Measurements from ENCODE around the gene MYT1.

The MYT1 gene

DNA sequence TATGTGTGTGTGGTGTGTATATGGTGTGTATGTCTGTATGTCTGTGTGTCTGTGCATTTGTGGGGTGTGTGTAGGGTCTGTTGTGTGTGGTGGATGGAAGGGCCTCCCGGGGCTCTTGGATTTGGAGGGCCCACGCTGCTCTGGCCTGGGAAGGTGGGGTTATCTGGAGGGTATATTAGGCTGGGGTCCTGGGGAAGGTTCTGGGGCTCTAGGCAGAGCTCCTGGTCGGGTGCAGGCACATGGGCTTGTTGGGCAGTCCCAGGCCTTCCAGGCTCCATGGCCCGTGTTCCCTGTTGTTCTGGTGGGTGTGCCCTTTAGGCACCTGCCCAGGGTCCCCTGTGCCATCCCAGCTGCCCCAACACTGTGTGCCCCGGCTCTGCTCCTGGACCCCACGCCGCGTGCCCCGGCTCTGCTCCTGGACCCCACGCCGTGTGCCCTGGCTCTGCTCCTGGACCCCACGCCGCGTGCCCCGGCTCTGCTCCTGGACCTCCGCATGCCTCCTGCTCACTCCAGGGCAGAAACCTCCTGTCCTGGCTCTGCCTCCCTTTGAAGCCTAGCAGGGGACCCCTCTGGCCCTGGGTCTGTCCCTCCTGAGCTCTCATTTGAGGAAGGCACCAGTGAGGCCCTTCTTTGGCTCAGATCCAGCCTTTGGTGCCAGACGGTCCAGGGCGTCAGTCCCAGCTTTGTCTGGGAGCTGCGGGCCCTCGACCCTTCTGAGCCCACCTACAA lies 10.2 kb upstream of the MYT1 start:
- DNase-seq (ENCODE audit: low read depth in 2 of 2): no peak

DNA sequence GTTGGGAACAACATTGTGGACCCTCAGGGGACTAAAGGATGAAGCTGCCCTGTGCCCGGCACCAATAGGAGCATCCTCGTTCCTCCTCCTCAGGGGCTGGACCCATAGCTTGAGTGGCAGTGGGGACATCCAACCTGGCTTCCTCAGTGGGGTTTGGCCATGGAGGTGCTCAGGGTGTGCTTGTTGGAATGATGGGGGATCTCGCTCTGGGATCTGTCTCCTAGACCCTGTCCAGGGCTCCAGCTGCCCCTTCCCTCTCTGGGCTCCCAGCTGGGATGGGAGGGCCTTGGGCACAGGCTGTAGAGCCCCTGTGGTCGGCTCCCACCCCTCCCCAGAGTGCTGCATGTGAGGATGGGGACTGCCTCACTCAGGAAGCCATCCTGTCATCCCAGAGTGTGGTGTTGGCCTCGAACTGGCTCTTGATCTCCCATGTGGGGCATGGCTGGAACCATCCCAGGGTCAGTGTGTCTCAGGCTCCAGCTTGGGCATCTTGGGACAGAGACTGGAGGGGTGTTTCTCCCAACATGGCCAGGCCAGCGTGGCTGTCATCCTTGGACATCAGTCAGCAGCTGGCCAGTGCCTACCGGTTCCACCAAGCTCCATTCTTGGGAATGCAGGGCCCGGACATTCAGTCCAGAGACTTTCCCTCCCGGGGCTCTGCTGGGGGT lies 9.5 kb upstream of the MYT1 start:
- DNase-seq (ENCODE audit: low read depth in 2 of 2): no peak

DNA sequence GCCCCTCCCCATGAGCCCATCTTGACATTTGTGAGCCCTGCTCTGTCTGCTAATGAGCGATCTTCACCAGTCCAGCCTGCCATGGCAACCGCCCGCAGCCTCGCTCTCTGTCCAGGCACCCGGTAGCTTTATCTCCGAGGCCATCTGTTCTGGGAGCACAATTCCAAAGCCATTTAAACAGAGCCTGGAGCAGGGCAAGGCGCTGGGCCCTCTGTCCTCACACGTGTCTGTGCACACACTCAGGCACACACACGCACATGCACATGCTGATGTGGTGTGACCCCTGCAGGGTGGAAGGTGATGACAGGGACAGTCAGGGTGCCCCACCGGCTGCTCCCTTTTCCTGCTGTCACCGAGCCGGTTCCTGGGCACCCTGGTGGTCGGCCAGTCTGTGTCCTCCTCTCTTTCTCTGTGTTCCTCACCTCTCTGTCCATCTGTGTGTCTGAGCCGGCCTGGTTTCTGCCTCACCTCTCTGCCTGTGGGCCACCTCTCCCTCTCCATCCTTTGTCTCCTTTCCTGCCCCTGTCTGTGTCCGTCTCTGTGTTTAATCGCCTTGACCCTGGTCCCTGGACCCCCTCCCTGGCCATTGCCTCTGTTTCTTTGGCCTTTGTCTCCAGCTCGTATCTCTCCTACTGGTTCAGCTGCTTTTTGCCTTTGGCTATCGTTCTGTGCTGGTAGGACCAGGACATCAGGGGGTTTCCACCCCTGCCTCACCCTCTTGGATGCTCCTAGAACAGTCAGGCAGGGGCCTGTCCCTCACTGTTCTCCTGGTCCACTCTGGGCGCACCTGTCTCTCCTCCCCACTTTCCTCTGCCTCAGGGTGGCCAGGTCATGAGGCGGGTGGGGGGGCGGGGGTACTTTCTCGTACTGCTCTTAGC lies 8.8 kb upstream of the MYT1 start:
- DNase-seq (ENCODE audit: low read depth in 2 of 2): no peak

DNA sequence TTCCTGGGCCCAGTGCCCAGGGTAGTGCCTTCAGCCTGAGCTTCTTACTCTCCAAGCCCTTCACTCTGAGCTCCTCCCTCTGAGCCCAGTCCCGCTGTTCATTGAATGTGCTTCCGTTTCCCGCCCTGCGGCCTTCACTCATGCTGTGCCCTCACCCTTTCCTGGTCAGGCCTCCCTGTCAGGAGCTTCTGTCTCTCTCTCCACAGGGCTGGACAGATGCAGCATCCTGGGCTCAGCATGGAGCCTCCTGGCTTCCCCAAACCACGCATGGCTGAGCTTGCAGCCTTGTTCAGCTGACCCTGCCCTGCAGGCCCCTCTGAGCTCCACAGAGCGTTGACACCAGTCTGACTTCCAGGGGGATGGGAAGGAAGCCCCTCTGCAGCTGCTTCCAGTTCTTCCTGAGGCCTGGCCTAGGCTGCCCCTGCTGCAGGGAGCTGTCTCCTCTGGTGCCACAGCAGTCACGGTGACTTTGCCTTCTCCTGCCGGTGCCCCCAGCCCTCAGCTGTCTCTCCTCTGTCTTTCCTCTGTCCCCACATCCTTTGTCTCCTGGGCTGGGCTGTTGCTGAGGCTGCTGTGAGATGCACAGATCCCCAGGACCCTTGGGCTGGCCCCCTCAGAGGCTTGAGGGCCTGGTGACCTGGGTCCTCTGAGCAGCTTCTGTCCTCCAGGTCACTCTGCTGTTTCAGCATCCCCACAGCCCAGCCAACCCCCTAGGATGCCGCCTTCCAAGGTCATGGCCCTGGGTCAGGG lies 7.9 kb upstream of the MYT1 start:
- no peak for DNase-seq (ENCODE audit: low read depth in 2 of 2)

DNA sequence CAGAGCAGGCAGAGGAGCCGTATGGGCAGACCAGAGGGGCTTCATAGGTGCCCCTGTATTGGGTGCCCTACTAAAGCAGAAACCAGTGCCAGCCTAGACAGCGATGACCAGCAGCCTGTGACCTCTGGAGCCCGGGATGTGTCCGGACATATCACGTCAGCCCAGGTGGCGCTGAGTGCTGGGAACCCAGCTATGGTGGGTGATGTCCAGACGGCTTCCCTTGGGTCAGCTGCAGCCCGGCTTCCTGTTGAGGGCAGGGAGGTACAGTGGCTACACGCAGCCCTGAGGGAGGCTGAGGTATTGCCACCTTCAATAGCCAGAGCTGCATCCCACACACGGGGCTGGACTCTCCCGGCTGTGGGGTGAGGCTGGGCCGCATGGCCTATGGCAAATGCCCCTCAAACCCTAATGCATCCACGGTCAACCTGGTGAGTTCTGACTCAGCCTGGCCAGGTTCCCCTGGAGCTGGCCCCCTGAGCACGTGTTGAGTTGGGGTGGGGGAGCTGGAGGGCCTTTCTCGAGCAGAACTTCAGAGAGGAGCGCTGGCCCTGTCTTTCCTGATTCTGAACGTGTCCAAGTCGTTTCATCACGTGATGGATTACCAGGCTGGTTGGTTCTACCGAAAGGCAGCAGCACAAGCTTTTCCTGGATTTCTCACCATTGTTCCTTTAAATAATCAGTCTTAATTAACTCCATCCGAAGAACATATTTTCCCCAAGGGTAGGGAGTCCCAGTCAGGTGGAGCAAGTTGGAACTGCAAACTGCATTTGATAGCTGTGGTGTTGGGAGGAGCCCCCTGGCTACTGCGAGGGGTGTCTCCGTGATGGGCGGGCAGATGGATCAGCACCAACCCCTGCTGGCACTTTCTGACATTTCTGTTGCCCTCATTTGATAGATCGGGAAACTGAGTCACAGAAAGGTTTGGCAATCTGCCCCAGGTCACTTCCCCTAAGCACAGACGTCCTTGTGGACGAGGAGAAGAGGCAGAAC lies 7.1 kb upstream of the MYT1 start:
- no peak for DNase-seq (ENCODE audit: low read depth in 2 of 2)

DNA sequence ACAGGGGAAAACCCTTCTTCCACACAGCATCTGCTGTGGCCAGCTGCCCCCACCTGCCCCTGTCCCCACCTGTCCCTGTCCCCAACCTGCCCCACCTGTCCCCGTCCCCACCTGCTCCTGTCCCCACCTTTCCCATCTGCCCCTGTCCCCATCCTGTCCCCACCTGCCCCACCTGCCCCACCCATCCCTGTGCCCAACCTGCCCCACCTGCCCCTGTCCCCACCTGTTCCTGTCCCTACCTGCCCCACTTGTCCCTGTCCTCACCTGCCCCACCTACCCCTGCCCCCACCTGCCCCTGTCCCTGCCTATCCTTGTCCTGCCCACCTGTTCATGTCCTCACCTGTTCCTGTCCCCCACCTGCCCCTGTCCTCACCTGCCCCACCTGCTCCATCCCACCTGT lies 6.4 kb upstream of the MYT1 start:
- no peak for DNase-seq (ENCODE audit: low read depth in 2 of 2)

DNA sequence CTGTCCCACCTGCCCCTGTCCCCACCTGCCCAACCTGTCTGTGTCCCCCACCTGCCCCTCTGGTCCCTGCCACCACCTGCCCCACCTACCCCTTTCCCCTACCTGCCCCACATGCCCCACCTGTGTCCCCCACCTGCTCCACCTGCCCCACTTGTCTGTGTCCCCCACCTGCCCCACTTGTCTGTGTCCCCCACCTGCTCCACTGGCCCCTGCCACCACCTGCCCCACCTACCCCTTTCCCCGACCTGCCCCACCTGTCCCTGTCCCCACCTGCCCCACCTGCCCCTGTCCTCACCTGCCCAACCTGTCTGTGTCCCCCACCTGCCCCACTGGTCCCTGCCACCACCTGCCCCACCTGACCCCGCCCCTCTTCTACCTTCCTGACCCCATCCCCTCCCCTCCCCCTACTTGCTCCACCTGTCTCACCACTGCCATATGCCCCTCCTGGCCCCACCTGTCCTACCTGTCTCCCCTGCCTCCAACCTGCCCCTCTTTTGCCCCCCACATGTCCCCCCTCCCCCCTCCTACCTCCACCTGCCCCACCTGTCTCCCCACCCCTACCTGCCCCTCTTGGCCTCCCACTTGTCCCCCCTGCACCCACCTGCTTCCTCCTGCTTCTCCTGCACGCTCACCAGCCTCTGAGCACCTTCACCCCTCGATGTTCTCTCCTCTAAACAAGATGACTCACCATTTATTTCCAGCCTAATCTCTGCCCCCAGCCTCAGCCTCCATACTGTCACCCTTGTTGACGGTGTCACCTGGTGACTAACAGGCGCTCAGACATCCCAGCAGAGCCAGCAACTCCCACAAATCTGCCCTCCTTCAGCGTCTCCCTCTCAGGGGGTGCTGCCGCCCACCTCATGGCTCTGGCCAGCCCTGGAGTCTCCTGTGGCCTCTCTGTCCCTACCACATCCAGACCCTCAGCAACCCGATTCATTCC lies 5.6 kb upstream of the MYT1 start:
- no peak for DNase-seq (ENCODE audit: low read depth in 2 of 2)

DNA sequence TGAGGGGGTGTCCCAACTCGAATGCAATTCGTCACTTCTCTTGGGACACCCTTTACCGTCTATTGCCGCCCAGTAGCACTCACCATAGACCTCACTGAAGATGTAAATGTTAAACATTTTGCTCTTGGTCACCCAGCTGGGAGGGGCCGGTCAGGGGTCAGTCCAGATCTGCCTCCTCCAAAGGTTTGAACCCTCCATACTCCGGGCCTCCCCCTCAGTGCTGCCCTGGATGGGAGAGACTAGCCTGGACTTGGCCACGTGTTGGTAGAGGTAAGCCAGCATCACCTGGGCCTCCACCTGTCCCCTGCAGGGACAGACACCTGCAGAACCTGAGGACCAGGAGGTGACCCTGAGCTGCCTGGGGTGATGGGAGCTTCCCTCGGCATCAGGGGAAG lies 5.0 kb upstream of the MYT1 start:
- DNase-seq (ENCODE audit: low read depth in 2 of 2): no peak

DNA sequence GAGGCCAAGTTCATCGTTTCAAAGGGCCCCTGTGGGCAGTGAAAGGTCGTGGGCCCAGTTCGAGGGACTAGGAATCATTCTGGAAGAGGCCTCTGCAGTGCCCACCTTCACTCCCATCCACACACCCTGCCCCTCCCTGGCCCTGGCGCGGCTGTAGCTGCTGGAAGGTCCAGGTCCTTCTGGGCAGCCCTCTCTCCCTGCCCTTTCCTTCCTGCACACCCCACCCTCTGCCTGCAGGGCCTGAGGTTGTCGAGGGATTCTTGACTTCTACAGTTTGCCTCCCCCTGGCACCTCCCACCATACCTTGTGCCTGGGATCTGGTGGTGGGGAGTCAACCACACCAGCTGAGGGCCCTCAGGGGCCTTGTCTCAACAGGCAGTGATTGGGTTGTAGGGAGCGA lies 4.5 kb upstream of the MYT1 start:
- DNase-seq (ENCODE audit: low read depth in 2 of 2): no peak

DNA sequence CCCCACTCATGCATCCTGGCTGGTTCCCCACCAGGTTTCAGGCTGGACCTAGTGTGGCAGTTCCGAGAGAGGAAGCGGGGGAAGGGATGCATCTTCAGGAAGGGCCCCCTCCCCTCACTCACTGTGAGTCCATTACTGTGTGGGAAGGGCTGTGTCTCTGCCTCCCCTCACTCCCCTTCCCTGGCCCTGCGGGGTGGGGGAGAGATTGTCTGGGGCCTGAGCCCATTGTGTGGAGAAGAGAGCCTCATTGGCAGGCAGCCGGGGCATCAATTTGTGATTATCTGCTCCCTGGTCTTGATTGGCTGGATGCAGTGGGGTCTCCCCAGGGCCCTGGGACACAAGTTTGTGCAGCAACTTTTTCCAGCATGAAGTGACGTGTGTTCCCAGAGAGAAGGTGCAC lies 4.1 kb upstream of the MYT1 start:
- DNase-seq (ENCODE audit: low read depth in 2 of 2): no peak

DNA sequence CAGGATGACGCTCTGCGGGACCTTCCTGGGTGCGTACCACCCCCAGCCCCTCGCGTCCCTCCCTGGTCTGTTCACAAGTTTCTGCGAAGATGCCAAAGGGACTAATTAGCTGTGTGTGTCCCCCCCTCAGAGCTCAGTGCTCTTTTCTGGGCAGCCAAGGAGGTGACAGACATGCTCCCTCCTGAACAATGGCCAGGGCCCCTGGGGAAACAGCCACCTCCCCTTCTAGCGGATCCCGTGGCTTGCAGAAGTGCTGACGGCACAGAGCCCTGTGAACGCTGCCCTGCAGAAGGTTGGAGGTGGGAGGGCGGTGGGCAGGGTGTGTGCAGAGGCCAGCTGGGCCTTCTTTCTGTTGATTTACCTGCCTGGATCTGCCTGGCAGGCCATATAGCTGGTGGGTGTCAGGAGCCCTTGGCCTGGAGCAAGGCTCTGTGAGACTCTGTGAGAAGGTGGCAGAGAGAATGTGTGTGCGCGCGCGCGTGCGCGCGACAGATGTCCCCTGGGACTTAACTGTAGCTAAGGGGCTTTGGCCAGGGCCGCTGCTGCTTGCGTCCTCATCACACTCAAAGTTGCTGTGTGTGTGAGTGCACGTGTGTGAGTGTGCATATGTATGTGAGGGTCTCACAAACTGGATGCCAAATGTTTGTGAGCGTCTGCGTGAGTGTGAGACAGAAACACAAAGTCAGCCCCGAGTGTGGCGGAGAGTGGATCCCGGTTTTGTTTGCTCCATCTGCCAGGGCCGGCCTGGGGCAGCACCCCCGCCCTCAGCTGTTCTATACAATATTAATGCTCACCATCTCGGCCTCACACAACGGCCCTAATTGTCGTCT lies 3.5 kb upstream of the MYT1 start:
- DNase-seq (ENCODE audit: low read depth in 2 of 2): no peak

DNA sequence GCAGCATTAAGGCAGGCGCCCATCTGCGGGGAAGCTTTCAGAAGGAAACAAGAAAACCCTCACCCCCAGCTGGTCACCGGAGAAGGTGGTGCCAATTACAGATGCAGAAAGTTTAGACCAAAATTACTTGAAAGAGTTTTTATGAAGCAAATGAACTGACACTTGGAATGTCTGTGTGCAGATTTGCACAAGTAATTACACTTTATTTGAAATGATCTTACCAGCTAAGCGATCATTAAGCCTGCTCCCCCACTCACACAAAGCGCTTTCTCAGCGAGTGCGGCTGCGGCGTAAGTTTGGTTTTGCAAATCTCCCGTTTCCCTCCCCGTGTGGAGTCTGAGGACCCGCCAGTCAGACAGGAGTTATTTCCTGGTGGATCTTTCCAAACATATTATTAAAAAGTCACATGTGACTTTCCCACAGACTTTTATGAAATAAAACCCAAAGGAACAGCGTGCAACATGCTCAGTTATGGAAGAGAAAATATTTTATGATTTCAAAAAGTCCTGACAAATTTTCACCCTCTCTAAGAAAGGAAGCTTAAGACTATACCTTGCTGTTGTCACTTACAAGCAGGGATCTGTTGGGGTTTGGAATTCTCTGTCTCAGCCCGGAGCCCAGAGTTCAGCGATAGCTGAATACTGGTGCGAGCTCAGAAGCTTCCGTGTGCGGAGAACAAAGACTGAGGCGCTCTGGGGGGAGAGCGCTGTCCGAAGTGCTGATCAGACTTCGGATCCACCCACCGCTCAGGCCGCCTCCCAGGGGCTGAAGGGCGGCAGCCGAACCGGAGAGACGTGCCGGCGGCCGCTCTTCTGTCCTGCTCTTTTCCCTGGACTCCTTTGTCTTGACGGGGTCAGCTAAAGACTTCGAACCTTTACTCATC lies 2.7 kb upstream of the MYT1 start:
- peak in 1 of 2 donors; percentile 2 for DNase-seq (ENCODE audit: low read depth in 2 of 2)

DNA sequence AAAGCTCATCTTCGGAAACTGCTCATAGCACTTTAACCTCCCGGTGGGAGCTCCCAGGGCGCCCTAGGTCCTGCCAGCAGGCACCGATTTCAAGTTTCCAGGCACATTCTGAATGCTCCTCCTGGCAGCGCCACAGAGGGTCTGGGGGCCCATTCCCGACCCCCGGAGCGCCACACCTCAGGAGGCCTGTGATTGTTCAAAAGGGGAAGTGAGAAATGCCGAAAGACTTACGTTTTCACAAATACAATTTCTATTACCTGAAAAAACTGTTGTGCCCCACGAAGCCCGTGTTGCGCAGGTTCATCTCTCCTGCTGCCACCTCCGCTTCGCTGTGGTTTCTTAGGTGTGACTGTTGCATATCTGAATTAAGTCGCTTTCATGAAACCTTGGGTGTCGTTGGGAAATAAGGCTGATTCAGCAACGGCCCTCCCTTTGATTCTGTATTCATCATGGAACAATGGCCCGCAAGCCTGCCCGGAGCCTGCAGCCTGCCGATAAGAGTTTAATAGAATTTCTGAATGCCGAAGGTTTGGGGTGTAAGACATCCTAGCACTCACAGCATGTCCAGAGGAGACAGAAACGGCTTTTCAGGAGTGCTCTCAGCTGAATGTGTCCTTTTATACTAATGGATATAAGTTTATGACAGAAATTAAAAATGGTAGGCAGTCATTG lies 1.9 kb upstream of the MYT1 start:
- DNase-seq (ENCODE audit: low read depth in 2 of 2): no peak

DNA sequence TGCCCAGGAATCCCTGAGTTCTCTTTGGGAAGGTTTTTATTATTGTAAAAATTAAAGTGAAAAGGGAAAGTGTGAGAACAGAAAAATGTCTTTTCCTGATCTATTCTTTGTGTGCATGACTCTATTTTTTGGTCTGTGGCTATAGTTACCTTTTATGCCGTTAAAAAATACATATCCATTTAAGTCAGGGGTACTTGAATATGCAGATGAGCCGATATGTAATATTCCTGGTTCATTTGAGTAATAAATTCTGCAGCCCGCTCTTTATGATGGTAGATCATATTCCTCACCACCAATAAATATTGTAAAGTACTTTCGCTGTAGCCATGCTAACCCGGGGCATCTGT lies 503 bp upstream of the MYT1 start:
- no peak for DNase-seq (ENCODE audit: low read depth in 2 of 2)

DNA sequence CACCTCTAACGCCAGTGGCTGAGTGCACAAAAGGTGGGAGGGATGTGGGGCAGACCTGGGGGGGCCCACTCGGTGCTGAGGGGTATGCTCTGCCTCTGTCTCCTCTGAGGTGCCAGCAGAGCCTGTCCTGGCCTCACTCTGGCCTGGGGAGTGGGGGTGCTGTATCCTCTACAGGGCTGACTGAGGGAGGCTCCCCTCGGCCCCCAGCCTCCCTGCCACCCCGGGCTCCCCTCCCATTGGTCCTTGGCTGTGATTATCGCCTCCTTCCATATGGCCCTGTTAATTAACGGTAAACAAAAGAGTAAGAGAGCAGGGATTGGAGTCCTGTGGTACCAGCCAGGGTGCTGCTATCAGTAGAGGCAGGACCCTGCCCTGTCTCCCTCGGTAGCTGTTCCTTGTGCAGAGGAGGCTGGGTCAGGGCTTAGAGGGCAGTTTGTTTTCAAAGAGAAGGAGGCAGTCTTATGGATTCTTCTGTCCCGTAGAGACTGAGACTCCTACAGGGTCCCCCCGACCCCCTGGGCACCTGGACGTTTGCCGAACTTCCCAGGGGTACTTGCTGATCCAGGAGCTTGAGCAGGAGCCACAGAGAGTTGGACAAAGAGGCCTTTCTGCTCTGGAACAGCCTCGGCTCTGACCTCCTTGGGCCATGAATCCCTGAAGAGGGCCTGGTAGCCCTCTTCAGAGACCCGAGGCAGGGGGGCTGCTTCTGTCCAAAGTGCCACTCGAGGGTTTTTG lies 1.8 kb downstream of the MYT1 start:
- DNase-seq (ENCODE audit: low read depth in 2 of 2): no peak

Data from stimulated activated CD4-positive, alpha-beta T cell treated with anti-CD3 and anti-CD28 coated beads, Interleukin-15, amount 100 ng/mL, for 48 hours (primary cell).